A549 (cell line): Measurements from ENCODE around the gene MYH6. TPM values are rescaled to one million over a fixed set of nuclear protein-coding genes. Genes with fewer than 3 reads are reported as not detected.

Source experiments
- ATAC-seq, 2 experiments: fragments of 200-7000 bp in 1 of 2; fragments of >200 bp in 1 of 2; cut with Nextera tagmentation in 1 of 2; cut with Tn5 transposase in 1 of 2; 3 replicates each; pipeline versions ENCODE4 v1.8.0 to v1.9.1; 2018 to 2020; ENCODE audit warnings: mild to moderate bottlenecking in 1 of 2, moderate library complexity in 1 of 2
- CTCF ChIA-PET: fragments of 300-600 bp; sonication (Branson Sonifier 250); formaldehyde crosslinking; extraction: SDS; loops from one replicate; lab custom pipeline; 2021; ENCODE audit warnings: antibody characterized with exemption, inconsistent platforms; lab: Yijun Ruan, JAX
- POLR2A ChIA-PET: fragments of 350-600 bp; formaldehyde crosslinking; extraction: SDS; loops from one replicate; lab custom pipeline; 2021; ENCODE audit warnings: antibody characterized with exemption, inconsistent platforms; lab: Yijun Ruan, JAX
- DNase-seq, 2 experiments: peaks; one replicate each; pipeline versions ENCODE4 v3.0.0 to v3.0.0-alpha.2; 2011 to 2016; ENCODE audit warnings: low read depth in 1 of 2, low spot score in 1 of 2
- FAIRE-seq: peaks from 2 replicates; lab custom pipeline; 2011; peaks lifted over from hg19 to GRCh38; lab: Jason Lieb, UNC
- H3K27ac ChIP-seq, 2 experiments: fragments of >200 bp; sonication (Bioruptor Twin); formaldehyde crosslinking; 3 replicates each; pipeline ENCODE4 v1.5.1; 2016 to 2017
- H3K4me1 ChIP-seq: fragments of >200 bp; sonication (Bioruptor Twin); formaldehyde crosslinking; 3 replicates; pipeline ENCODE4 v1.6.1; 2016
- H3K4me2 ChIP-seq: fragments of >200 bp; sonication (Bioruptor Twin); formaldehyde crosslinking; 3 replicates; pipeline ENCODE4 v1.6.1; 2016
- H3K4me3 ChIP-seq: fragments of >200 bp; sonication (Bioruptor Twin); formaldehyde crosslinking; 3 replicates; pipeline ENCODE4 v1.5.1; 2016
- H3K9me3 ChIP-seq: fragments of >200 bp; sonication (Bioruptor Twin); formaldehyde crosslinking; 3 replicates; pipeline ENCODE4 v1.6.1; 2016
- BHLHE40 ChIP-seq: IDR thresholded peaks from 2 replicates; pipeline ENCODE4 v1.6.1; 2012; ENCODE audit warnings: low read depth, low read length, inconsistent platforms
- CBX2 ChIP-seq: fragments of 200-600 bp; sonication (generic); IDR thresholded peaks from 2 replicates; pipeline ENCODE4 v1.6.1; 2016; ENCODE audit warnings: low read depth, mild to moderate bottlenecking, borderline replicate concordance
- CBX8 ChIP-seq: fragments of 200-600 bp; sonication (generic); IDR thresholded peaks from 2 replicates; pipeline ENCODE4 v1.6.1; 2016
- CHD2 ChIP-seq: fragments of 150-350 bp; IDR thresholded peaks from 2 replicates; pipeline ENCODE4 v1.6.1; 2014; ENCODE audit warnings: low read length; ENCODE audit not compliant: partially characterized antibody
- CHD4 ChIP-seq: fragments of 200-600 bp; sonication (generic); IDR thresholded peaks from 2 replicates; pipeline ENCODE4 v1.6.1; 2016; ENCODE audit warnings: antibody characterized with exemption, mild to moderate bottlenecking, borderline replicate concordance
- ESRRA ChIP-seq: fragments of 150-350 bp; IDR thresholded peaks from 2 replicates; pipeline ENCODE4 v1.6.1; 2014; ENCODE audit warnings: mild to moderate bottlenecking, low read length, borderline replicate concordance
- FOSL2 ChIP-seq, 2 experiments: fragments of 450-650 bp in 1 of 2; fragments of >200 bp in 1 of 2; sonication (Bioruptor Twin) in 1 of 2; formaldehyde crosslinking; IDR thresholded peaks; 2 replicates each; pipeline versions ENCODE4 v1.5.0 to v1.6.1; 2016 to 2020; ENCODE audit warnings: mild to moderate bottlenecking in 1 of 2, moderate library complexity in 1 of 2
- GATA3 ChIP-seq: IDR thresholded peaks from 2 replicates; pipeline ENCODE4 v1.6.1; 2012; ENCODE audit warnings: borderline replicate concordance
- HOXA7 ChIP-seq: fragments of 250-450 bp; sonication (Bioruptor Pico); IDR thresholded peaks from 2 replicates; pipeline ENCODE4 v1.5.0; 2020; ENCODE audit warnings: mild to moderate bottlenecking, moderate library complexity
- HOXB5 ChIP-seq: fragments of 250-450 bp; sonication (Bioruptor Pico); IDR thresholded peaks from 2 replicates; pipeline ENCODE4 v1.5.0; 2020; ENCODE audit warnings: mild to moderate bottlenecking, moderate library complexity
- JUN ChIP-seq, 2 experiments: fragments of >200 bp; sonication (Bioruptor Twin); formaldehyde crosslinking; IDR thresholded peaks; 2 replicates in 1 of 2; 3 replicates in 1 of 2; pipeline ENCODE4 v1.6.1; 2016 to 2017
- KDM1A ChIP-seq: fragments of 200-600 bp; sonication (generic); IDR thresholded peaks from 2 replicates; pipeline ENCODE4 v1.6.1; 2016; ENCODE audit warnings: low read depth, mild to moderate bottlenecking
- MAFK ChIP-seq: fragments of 450-650 bp; IDR thresholded peaks from 2 replicates; pipeline ENCODE4 v1.6.1; 2014; ENCODE audit not compliant: partially characterized antibody
- MYC ChIP-seq: IDR thresholded peaks from 2 replicates; pipeline ENCODE4 v1.6.1; 2012; ENCODE audit warnings: mild to moderate bottlenecking, inconsistent platforms, low read length, improper control_type of control experiment, borderline replicate concordance
- PHF8 ChIP-seq: fragments of 200-600 bp; sonication (generic); IDR thresholded peaks from 2 replicates; pipeline ENCODE4 v1.6.1; 2016; ENCODE audit warnings: low read depth, mild to moderate bottlenecking, antibody characterized with exemption, moderate library complexity, borderline replicate concordance
- RAD21 ChIP-seq, 2 experiments: fragments of >200 bp in 1 of 2; sonication (Bioruptor Twin) in 1 of 2; formaldehyde crosslinking in 1 of 2; IDR thresholded peaks in 1 of 2; conservative IDR thresholded peaks in 1 of 2; 2 replicates in 1 of 2; 3 replicates in 1 of 2; pipeline ENCODE4 v1.6.1; 2012 to 2018; ENCODE audit warnings: inconsistent platforms in 1 of 2
- RFX5 ChIP-seq: fragments of 450-650 bp; IDR thresholded peaks from 2 replicates; pipeline ENCODE4 v1.7.1; 2014; ENCODE audit warnings: antibody characterized with exemption, mild to moderate bottlenecking, moderate library complexity
- SREBF2 ChIP-seq: fragments of 450-650 bp; IDR thresholded peaks from 2 replicates; pipeline ENCODE4 v1.6.1; 2014; ENCODE audit warnings: mild to moderate bottlenecking, moderate library complexity
- ZNF302 ChIP-seq: fragments of 250-450 bp; sonication (Bioruptor Pico); IDR thresholded peaks from 2 replicates; pipeline ENCODE4 v1.9.0; 2021; ENCODE audit warnings: inconsistent platforms, mild to moderate bottlenecking, moderate library complexity
- ZSCAN20 ChIP-seq: fragments of 250-450 bp; sonication (Bioruptor Pico); IDR thresholded peaks from 2 replicates; pipeline ENCODE4 v1.8.0; 2022; ENCODE audit warnings: mild to moderate bottlenecking, moderate library complexity
- WGBS: methylation state at CpG from one replicate; pipeline ENCODE4 v1.1.6; 2017; ENCODE audit errors: missing lambda C conversion rate; 5-methylcytosine and 5-hydroxymethylcytosine counted together
- polyA plus RNA-seq, 4 experiments: library from polyadenylated mRNA; depleted of rRNA in 3 of 4; stranded (reverse); fragments of >200 nt; fragmentation: RNase III in 1 of 4; extraction: RNeasy Plus Mini Kit Qiagen cat#74134 plus additional on column Dnase treatment in 1 of 4; gene quantifications; 2 replicates in 3 of 4; 3 replicates in 1 of 4; pipeline ENCODE4 v1.2.3, GENCODE V29; 2011 to 2017
- TF ChIP-seq, protein P1 (sequence below): IDR thresholded peaks from 2 replicates; pipeline ENCODE4 v1.6.1; 2012; ENCODE audit warnings: low read depth, borderline replicate concordance
- TF ChIP-seq, protein P2 (sequence below): IDR thresholded peaks from 2 replicates; pipeline ENCODE4 v1.6.1; 2012
- TF ChIP-seq, protein P3 (sequence below): fragments of >200 bp; sonication (Bioruptor Twin); formaldehyde crosslinking; IDR thresholded peaks from 3 replicates; pipeline ENCODE4 v1.6.1; 2016
- TF ChIP-seq, protein P4 (sequence below): fragments of 450-650 bp; IDR thresholded peaks from 2 replicates; pipeline ENCODE4 v1.6.1; 2014; ENCODE audit warnings: antibody characterized with exemption
- TF ChIP-seq, protein P5 (sequence below): IDR thresholded peaks from 2 replicates; pipeline ENCODE4 v1.6.1; 2012

Gene MYH6
- polyA plus RNA-seq, 2 of the 4 experiments (the other 2 are of a cell fraction), result not detected

DNA sequence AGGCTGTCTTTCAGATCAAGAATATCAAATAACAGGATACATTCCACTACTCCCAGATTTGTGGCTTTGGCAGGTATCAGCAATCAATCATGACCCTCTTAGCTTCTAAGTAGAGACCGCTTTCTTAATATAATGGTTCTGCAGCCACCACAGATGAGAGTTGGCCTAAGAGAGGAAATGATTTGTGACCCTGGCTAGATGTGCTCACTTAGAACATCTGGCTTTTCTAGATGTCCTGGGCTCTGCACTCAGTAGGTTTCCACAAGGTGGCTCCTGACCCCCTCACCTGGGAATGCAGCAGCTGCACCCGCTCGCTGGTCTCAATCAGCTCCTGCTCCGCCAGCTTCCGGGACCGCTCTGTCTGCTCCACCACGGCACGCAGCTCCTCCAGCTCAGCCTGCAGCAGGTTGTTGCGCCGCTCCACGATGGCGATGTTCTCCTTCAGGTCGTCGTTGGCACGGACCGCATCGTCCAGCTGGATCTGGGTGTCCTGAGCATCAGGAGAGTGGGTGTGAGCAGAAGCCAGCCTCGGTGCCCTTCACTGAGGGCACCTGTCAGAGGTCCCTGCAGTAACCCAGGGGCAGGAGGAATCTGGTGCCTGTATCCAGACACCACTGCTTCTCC, 22.3 kb downstream of the MYH6 start:
- CTCF ChIA-PET, result interaction anchor here (1.2 to 5.6 kb wide), 3 partner anchors 8 to 26 kb away, joined by 3 to 30 read pairs (median 4); partner anchors contain the start of gene IL25

DNA sequence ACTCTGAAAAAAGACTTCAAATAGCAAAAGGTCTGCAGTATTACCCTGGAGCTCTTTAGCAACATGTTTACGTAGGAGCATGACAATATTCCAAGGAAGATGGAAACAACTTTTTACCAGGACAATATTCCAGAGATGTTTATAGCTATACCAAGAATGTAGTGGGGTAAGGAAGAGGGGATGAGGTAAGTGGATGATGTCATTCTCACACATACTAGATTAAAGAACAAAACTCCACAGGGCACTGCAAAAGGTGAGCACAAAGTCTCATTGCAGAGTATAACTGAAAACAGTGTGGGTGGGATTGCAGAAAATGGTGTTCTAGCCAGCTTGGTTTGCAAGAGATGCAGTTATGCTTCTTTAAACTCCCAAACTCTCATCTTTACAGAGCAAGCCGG, 22.8 kb downstream of the MYH6 start:
- WGBS, result 62% methylated on average over 2 of the region's 2 CpGs
- ATAC-seq (no peak), FAIRE-seq (no peak), DNase-seq (no peak)
- no peak overlapping the region for H3K4me3 ChIP-seq
- POLR2A ChIA-PET, result no interaction called here
- CTCF ChIA-PET, result interaction anchor here (1.2 to 9.9 kb wide), 4 partner anchors 8 to 25 kb away, joined by 3 to 106 read pairs (median 17); partner anchors contain the start of gene IL25
- H3K9me3 ChIP-seq, result no peaks in the 10 kb centered on the region
- H3K4me2 ChIP-seq, result no peak overlapping the region
- no peaks in the 10 kb centered on the region for H3K4me1 ChIP-seq
- TF ChIP-seq ZSCAN20 (CRISPR knock-in tag), result no peak
- no peak for TF ChIP-seq KDM1A
- TF ChIP-seq, protein P1, sequence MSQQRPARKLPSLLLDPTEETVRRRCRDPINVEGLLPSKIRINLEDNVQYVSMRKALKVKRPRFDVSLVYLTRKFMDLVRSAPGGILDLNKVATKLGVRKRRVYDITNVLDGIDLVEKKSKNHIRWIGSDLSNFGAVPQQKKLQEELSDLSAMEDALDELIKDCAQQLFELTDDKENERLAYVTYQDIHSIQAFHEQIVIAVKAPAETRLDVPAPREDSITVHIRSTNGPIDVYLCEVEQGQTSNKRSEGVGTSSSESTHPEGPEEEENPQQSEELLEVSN, result no peak
- TF ChIP-seq PHF8, result no peak
- TF ChIP-seq CHD4, result no peak
- no peak for TF ChIP-seq BHLHE40
- TF ChIP-seq, protein P2, sequence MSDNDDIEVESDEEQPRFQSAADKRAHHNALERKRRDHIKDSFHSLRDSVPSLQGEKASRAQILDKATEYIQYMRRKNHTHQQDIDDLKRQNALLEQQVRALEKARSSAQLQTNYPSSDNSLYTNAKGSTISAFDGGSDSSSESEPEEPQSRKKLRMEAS, result no peak
- TF ChIP-seq ESRRA, result no peak
- no peak for TF ChIP-seq HOXA7 (CRISPR knock-in tag)
- no peak for TF ChIP-seq RFX5
- TF ChIP-seq CHD2, result no peak
- TF ChIP-seq JUN (IDR thresholded peaks at IDR 0.05), result no peak
- TF ChIP-seq, protein P3, sequence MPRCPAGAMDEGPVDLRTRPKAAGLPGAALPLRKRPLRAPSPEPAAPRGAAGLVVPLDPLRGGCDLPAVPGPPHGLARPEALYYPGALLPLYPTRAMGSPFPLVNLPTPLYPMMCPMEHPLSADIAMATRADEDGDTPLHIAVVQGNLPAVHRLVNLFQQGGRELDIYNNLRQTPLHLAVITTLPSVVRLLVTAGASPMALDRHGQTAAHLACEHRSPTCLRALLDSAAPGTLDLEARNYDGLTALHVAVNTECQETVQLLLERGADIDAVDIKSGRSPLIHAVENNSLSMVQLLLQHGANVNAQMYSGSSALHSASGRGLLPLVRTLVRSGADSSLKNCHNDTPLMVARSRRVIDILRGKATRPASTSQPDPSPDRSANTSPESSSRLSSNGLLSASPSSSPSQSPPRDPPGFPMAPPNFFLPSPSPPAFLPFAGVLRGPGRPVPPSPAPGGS, result no peak
- TF ChIP-seq HOXB5 (CRISPR knock-in tag), result no peak
- TF ChIP-seq, protein P4, sequence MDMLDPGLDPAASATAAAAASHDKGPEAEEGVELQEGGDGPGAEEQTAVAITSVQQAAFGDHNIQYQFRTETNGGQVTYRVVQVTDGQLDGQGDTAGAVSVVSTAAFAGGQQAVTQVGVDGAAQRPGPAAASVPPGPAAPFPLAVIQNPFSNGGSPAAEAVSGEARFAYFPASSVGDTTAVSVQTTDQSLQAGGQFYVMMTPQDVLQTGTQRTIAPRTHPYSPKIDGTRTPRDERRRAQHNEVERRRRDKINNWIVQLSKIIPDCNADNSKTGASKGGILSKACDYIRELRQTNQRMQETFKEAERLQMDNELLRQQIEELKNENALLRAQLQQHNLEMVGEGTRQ, result no peak
- TF ChIP-seq MAFK, result no peak
- no peak for TF ChIP-seq GATA3
- TF ChIP-seq, protein P5, sequence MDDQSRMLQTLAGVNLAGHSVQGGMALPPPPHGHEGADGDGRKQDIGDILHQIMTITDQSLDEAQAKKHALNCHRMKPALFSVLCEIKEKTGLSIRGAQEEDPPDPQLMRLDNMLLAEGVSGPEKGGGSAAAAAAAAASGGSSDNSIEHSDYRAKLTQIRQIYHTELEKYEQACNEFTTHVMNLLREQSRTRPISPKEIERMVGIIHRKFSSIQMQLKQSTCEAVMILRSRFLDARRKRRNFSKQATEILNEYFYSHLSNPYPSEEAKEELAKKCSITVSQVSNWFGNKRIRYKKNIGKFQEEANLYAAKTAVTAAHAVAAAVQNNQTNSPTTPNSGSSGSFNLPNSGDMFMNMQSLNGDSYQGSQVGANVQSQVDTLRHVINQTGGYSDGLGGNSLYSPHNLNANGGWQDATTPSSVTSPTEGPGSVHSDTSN, result no peak
- TF ChIP-seq FOSL2 (IDR thresholded peaks at IDR 0.05), result no peak
- no peak for TF ChIP-seq FOSL2 (CRISPR knock-in tag; IDR thresholded peaks at IDR 0.05)
- no peak for TF ChIP-seq CBX8
- no peak overlapping the region for H3K27ac ChIP-seq

More for the DNA sequence above, 22.3 kb downstream of the MYH6 start:
- TF ChIP-seq KDM1A, result no peak
- TF ChIP-seq, protein P4, result no peak
- no peak for TF ChIP-seq HOXB5 (CRISPR knock-in tag)
- TF ChIP-seq FOSL2 (IDR thresholded peaks at IDR 0.05), result no peak
- TF ChIP-seq FOSL2 (CRISPR knock-in tag; IDR thresholded peaks at IDR 0.05), result no peak
- no peak for TF ChIP-seq HOXA7 (CRISPR knock-in tag)
- TF ChIP-seq, protein P1, result no peak
- TF ChIP-seq PHF8, result no peak
- no peak for TF ChIP-seq SREBF2
- TF ChIP-seq CBX2, result no peak
- TF ChIP-seq ZSCAN20 (CRISPR knock-in tag), result no peak
- no peak for TF ChIP-seq ZNF302
- no peak for TF ChIP-seq MYC
- TF ChIP-seq CBX8, result no peak
- no peak for TF ChIP-seq RAD21 (conservative IDR thresholded peaks at IDR 0.05 in 1 of 2, IDR thresholded peaks at IDR 0.05 in 1 of 2)
- FAIRE-seq (no peak), DNase-seq (no peak), ATAC-seq (no peak)
- WGBS, result 85% methylated on average over 16 of the region's 18 CpGs
- Histone ChIP-seq H3K27ac (no peak overlapping the region), H3K4me1 (no peaks in the 10 kb centered on the region), H3K9me3 (no peaks in the 10 kb centered on the region), H3K4me3 (no peak overlapping the region), H3K4me2 (no peak overlapping the region)
- POLR2A ChIA-PET, result no interaction called here
